GM19455 (cell line): Measurements from ENCODE around the gene IGFBP5.

Experiments used
- ATAC-seq: cut with Tn5 transposase; IDR thresholded peaks from one replicate; pipeline ENCODE4 v1.9.1; 2021; ENCODE audit not compliant: unreplicated experiment

IGFBP5 gene

DNA sequence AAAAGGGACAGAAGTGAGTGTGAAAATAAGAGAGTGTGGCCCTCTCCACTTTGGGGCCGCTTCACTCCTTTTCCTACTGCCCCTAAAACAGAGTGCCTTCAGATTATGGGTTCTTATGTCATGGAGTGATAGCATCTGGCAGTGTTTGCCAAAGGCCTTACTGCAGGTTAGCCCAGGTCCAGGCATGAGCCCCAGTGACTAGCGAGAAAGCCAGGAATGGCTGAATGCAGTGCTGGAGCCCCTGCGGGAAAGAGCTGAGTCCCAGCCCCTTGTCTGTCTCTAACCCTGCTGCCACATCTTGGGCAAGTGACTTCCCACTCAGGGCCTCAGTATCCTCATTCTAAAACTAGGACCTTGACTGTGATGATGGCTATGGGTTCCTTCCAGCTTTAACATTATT, 6.0 kb downstream of the IGFBP5 start:
- ATAC-seq: no peak

DNA sequence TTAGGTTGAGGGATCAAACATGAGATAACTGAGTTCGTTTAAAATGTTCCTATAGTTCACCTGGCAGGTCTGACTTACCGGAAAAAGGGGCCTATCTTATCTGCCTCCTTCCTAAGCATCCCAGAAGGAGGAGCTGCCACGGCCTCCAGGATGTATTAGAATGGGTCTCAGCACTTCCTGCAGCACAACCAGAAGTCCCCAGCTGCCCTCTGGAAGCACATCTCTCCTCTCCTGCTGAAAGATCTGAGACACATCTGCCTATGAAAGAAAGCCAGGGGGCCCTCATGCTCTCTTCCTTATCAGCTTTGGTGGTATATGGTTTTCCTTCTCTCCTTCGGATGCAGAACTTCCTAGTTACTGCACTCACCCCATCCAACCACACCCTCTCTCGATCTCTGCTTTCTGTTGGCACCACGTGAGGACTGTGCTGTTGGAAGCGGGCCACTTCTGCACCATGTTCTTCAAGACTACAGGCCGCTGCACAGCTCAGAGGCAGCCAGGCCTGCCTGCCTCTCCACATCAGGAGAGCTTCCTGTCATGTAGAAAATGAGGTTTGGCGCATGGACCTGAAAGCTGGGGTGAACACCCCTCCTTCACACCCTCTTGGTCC, 6.5 kb downstream of the IGFBP5 start:
- no peak for ATAC-seq

DNA sequence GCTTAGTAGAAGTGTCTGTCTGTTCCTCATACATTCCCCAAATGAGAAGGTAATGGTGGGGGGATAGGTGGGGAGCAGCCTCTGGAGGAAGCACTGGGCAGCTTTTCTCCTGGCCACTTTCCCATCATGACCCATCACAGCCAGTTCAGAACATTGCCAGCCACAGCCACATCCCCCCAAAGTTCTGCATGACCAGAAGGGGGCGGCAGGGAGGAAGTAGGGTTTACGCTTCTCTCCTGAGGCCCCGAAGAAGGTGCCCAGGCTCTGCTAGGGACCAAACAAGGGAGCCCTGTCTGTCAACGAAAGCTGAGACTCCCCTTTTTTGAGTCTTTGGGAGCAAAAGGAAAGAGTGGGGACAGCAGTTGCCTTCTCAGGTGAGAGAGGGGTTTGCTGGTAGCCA, 7.7 kb downstream of the IGFBP5 start:
- ATAC-seq: no peak

DNA sequence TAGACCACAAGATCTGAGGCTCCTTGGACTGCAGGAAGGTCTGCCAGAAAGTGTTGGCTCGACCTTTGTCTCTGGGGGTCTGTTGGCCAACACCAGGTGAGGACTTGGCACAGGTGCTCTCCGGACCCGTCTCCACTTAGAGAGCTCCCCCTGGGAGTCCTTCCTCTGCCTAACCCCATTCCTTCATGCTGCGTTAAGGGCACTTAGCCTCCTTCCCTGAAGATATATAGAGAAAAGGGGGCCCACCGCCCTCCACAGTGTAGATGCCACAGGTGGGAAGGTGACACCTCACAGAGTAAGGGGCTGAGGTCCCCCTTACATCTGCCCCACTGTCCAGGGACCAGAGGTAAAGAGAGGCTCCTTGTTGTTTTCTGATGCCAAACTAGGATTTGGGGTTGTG, 8.2 kb downstream of the IGFBP5 start:
- ATAC-seq: no peak

DNA sequence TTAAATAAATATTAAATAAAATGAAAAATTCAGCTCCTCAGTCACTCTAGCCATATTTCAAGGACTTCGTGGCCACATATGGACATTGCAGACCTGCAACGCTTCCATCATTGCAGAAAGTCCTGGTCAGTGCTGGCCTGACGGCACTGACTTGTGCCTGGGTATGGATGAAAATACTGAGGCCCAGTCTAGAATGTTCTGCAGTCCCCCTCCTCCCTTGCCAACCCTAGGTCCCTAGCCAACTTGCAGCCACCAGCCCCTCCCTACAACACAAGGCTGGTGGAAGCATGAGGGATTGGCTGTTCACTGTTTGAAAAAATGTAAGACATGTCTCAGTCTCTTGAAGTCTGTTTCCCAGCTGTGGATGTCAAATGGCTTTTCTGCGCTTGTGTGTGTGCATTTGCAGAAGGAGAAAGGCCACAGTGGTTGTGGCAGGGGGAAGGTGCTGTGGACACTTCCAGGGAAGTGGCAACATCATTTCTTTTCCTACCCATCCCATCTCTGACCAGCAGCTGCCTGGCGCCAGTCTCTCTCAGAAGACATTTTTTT, 9.9 kb downstream of the IGFBP5 start:
- ATAC-seq: no peak

DNA sequence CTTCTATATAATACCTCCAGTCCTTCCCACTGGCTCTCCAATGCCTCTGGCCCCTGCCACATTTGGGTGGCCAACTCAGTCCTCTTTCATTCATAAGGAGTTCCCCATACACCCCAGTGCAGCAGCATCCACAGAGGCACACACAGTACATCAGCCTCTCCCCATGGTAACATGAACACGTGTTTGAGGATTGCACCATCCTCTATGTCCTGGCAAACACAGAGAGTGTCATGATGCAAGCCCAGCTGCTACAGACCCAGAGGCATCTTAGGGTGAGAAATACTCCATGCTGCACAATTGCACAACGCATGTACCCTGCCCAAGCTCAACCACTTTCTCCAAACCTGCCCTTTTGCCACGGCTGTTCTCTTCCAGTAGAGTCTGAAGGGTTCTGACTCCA, 11.5 kb downstream of the IGFBP5 start:
- no peak for ATAC-seq

DNA sequence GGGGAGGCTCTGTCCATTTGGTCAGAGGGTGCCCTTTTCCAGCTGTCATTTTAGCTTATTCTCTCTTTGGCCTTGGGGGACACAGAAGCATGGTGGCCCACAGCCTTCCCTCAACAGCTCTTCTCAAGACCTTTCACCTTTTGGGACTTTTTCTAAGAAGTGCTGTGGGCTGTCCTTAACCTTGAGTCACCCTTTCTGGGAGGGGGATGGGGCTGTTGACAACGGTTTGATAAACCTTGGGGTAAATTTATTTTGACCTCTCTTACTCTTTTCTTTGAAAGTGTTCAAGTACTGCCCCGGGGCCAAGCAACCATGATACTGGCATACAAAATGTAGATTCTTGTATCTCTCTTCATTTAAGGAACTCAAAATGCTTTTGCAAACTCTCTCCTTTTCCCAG, 13.7 kb downstream of the IGFBP5 start:
- ATAC-seq: no peak

DNA sequence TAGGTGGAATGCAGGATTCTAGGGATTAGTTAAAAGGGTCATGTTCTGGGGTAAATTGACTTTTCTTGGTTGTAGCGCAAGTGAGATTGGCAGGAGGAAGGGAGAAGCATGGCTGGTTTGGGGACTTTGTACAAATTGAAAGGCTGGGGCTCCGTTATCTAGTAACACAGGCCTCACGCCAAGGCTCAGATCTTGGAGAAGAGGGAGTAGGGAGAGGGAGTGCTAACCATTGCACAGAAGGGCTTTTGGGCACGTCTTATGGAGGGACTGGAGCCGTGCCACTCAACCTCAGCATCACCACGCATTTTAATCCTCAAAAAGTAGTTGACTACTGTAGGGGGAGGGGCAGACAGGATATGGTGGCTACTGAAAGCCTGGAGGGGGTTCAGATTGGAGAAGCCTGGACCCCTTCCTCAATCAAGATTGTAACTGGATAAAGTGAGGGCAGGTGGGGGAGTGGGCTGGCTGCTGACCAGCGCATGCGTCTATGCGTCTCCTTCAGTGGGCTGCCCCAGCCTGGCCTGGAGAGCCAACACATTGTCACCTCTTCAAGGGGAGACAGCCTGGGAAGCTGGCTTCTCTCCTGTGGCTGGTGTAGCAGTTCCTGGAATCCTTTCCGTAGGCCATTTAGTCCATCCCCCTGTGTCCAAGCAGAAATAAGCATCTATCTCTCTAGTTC, 14.3 kb downstream of the IGFBP5 start:
- ATAC-seq: no peak

DNA sequence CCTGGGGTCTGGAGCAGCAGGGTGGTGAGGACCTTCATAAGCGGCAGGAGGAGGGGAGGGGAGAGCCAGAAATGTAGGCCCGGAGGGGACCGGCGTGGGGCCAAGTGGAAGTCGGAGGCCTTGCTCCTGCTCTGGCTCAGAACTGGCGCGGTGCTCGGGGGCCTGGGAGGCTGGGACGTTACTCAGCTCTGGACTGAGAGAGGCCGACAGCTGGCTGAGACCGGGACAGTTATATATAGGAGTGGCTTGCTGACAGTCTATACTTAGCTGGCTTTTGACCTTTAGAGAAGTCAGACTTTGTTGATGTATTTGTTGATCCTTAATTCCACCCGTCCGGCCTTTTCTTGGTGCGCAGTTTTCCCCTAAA, 15.7 kb downstream of the IGFBP5 start:
- no peak for ATAC-seq

DNA sequence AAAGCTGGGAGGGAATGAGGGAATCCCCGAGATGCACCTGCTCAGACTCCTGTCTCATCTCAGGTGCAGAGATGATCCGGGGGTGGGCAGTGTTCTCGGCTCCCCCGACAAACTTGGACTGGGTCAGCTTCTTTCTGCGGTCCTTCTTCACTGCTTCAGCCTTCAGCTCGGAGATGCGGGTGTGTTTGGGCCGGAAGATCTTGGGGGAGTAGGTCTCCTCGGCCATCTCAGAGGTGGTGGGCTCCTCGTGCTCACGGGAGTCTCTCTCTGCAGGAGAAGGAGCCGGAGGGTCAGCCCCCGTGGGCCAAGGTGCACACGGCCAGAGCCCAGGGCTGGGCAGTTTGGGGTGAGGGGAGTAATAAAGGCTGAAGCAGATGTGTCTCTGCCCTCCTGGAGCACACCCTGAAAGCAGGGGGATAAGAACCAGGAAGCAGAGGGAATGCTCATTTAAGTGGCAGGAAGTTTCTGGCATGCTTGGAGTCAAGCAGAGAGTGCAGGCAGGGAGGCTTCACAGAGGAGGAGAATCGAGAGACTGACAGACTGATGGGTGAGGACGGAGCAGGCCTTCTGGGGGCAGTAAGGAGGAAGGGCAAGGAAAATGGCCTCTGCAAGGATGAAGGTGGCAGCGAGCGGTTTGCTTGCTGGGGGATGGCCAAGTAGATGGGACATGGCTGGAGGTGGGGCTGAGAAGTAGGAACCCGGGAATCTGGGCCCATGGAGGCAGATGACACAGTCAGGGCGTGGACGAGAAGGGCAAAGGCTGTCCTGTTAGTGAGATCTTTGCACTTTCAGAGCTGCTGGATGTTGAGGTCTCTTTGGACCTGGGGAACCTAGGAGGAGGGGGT, 16.3 kb downstream of the IGFBP5 start:
- no peak for ATAC-seq

DNA sequence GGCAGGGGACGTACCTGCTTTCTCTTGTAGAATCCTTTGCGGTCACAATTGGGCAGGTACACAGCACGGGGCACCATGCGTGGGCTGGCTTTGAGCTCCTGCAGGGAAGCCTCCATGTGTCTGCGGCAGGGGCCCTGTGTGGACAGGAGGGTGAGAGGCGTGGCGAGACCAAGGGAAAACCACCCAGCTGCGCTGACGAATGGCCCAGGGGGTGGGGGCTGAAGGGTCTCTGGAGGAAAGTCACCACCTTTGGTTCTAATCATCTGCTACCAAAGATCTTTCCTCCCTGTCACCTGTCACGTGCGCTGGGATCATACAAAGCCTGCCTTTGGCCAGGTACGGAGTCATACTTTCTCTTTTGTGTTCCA, 17.3 kb downstream of the IGFBP5 start:
- no peak for ATAC-seq

DNA sequence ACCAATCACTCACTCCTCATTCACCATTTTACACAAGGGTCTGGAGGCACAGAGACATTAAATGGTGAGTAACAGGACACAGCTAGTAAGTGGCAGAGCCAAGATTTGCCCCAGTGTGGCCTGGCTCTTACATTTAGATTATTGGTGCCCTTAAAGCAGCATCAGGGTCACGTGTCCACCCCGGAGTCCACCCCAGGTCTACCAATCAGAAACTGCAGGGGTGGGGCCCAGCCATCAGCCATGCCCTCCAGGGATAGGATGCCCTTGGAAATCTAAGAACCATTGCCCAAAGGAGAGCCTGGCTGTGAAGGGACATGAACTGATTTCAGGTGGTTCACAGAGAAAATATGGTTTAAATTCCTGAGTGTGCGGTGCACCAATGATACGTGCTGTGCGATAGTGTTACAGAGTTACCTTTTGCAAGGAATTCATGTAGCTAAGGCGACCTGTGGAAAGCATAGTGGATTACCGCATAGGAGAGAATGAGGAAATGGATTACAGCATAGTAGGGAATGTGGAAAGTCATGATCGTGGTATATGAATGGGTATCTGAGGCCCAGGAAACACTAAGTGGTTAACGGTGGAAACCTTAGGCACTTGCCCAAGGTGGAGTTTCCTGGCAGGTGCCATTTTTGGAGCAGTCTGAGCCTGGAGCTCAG, 17.8 kb downstream of the IGFBP5 start:
- ATAC-seq: no peak

DNA sequence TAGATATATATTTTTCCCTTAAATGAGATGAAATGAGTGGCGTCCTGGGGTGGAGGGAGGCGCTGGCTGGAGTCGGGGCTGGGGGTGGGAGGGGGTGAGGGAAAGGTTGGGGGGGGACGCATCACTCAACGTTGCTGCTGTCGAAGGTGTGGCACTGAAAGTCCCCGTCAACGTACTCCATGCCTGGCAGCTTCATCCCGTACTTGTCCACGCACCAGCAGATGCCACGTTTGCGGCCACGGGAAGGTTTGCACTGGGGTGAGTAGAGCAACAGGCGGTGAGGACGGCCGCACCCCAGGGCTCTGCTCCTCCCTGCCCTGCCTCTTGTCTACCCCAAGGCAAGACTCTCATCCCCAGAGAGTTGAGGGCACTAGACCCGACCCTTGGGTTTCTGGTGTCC, 18.7 kb downstream of the IGFBP5 start:
- no peak for ATAC-seq

DNA sequence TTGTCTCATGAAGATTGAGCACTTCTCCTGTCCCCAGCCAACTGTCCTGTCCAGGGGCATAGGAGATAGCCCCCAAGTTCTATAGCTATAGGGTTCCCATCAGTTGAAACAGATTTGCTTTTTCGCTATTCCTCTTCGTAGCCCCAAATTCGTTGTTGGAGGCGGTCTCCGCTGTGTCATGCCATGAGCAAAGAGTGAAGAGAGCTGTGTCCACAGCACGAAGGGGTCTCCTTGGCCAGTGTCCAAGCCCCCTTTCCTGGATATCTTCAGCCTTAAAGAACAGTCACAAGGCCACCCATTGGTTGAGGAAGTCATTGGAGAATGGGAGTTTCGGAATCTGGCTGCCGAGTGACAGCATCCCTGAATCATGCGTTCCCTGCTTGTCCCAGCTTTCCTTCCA, 21.0 kb downstream of the IGFBP5 start:
- no peak for ATAC-seq

DNA sequence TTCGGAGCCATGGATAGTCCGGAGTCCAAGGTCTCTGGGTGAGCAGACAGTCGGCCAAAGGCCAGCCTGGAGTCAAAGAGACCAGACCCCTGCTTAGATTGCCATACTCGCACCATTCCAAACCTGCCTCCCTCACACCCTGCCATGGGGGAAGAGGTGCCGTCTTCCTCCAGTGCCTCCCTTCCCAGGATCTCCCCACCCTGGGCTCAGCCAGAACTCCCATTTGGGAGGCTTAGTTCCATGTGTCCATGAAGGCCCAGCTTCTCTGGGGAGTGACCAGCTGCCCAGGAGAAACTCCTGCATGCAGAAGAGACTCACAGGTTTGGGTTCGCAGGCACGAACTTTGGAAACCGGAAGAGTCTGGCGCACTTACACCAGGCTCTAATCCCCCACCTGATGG, 21.7 kb downstream of the IGFBP5 start:
- ATAC-seq: no peak

DNA sequence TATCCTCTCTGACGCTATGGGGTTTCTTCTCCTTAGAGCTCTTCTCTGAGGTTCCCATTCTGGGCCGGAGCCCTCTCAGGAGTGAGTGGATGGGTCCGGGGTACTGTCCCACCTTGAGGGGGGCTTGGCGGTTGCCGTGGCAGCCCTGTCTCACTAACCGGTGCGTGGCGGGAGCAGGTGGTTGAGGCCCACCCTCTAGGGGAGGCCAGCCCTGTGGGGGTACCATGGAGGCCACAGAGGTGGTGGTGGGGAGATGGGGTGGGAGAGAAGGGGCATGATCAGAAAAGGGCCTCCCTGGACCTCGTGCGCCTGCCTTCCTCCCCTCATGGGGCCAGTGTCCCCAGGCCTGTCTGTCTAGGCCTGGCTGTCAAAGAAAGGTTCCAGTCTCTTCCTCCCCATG, 22.3 kb downstream of the IGFBP5 start:
- ATAC-seq: no peak

DNA sequence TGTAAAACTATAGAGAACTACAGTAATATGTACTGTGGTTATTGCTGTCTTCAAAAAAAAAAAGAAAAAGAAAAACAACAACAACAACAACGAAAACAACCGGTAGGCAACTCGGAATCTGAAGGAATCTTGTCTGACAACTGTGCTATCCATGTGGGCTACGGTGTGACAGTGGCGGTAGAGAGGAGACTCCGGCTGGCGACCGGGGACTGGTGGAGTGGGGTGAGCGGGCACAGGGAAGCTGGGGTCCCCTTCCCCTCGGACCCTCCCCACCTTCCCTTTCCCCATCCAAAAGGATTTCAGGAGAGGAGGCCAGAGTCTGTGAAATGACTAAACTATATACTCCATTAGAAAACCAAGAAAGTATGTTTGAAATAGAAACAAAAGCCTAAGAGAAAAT, 22.9 kb downstream of the IGFBP5 start:
- ATAC-seq: no peak

DNA sequence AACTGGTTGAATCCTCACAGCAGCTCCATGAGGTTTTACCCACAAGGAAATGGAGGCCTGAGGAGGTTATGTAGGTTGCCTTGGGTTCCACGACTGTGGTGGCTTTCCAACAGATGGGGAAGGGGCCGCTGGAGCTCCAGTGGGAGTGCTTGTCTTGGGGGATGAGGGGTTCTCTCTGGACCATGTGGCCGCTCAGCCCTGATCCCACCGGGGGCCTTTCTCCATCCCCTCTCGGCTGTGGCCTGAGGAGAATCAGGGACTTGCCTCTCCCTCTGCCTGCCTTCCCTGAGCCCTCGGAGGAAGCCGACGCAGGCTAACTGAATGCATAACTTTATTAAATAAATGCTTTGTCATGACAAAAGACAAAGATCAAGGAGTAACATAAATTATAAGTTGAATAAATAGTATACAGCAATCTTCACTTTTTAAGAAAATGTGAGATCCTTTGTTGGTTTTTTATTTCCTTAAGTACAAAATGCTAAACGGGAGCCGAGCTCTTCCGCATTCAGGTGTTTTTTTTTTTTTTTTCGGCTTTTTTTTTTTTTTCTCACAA, 23.5 kb downstream of the IGFBP5 start:
- no peak for ATAC-seq

DNA sequence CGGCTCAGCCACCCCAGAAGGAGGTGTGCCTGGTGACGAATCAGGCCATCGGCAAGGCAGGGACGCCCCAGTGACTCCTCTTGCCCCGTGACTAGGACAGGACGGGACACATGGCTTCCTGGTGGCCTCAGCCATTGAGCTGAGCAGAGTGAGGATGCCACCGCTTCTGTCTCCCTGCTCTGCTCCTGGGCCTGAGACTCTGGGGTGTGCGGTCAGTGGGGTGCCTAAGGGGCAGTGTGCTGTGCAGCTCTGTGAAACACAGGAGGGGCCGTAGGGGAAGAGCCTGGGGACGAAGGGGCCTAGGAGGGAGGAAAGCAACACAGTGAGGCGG, 24.3 kb downstream of the IGFBP5 start:
- no peak for ATAC-seq

DNA sequence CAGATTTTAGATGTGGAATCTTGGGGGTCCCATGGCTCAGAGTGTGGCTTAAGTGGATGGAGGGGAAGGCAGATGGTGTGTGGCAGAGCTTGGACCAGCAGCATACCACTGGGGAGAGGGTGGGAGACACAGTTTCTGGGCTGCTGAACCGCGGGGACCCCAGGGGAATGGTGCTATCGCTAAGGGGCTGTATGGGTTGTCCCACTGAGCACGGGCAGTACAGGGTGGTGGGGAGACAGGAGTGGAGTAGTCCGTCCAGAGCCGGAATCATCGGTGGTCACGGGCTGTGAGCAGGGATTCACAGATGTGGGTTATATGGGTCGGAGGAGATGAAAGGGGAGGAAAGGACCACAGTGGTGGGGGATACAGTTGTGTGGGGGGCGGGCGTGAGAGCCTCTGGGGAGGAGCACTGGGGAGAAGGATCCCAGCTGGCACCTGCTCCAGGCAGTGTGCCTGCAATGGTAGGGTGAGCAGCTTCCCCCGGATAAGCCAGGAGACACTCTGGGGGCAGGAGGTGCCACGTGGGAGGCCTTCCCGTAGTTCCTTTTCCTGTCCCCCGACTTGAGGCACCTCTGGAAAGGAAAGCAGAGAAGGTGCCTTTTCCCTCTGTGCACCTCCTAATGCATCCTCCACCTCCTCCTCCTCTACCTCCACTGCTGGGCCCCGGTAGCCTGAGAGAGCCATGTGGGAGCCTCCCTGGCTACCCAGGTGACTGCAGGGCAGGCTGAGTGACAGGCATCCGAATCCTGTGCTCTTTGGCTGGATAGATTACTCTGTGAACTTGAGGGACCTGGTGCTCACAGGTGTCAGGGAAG, 24.9 kb downstream of the IGFBP5 start:
- no peak for ATAC-seq
